Kasumi-1 (cell line): ENCODE data around the gene SPANXA2.
"Not testable (repeated sequence)": the region's sequence is repeated elsewhere in the genome, so short reads cannot be mapped to it uniquely, and the experiment has no call there.

ENCODE experiments used
- DNase-seq, 2 experiments: peaks; one replicate each; lab custom pipeline; 2025; lab: John Stamatoyannopoulos, UW

The SPANXA2 gene, protein sequence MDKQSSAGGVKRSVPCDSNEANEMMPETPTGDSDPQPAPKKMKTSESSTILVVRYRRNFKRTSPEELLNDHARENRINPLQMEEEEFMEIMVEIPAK

DNA sequence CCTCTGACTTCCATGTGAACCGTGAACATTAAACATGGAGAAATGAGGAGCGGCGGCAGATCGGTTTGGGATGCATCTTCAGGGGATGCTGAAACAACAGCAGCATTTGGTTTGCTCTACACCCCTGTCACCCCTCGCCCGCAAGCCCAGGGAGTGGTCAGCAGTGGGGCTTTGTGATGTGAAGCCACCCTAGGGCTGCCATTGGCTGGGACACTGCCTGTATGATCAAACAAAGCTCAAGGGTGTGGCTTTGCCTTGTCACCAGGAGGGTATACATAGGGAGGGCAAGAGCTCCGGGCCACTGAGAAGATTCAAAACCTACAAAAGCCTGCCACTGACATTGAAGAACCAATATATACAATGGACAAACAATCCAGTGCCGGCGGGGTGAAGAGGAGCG is at the start of gene SPANXA2:
SPANXA2 (plus strand) TSS at position 301 of the 400 bp plus-strand sequence; CDS start at position 361, 60 bp downstream.
- DNase-seq, result not testable (repeated sequence)

DNA sequence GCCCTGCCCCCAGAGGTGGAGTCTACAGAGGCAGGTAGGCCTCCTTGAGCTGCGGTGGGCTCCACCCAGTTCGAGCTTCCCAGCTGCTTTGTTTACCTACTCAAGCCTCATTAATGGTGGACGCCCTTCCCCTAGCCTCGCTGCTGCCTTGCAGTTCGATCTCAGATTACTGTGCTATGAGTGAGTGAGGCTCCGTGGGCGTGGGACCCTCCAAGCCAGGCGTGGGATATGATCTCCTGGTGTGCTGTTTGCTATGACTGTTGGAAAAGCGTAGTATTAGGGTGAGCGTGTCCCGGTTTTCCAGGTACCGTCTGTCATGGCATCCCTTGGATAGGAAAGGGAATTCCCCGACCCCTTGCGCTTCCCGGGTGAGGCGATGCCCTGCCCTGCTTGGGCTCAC is 47.0 kb upstream of the SPANXA2 start:
- not testable (repeated sequence) for DNase-seq

DNA sequence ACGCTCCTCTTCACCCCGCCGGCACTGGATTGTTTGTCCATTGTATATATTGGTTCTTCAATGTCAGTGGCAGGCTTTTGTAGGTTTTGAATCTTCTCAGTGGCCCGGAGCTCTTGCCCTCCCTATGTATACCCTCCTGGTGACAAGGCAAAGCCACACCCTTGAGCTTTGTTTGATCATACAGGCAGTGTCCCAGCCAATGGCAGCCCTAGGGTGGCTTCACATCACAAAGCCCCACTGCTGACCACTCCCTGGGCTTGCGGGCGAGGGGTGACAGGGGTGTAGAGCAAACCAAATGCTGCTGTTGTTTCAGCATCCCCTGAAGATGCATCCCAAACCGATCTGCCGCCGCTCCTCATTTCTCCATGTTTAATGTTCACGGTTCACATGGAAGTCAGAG is 4.9 kb upstream of the SPANXA2 start, which contains the start of gene SPANXA1:
SPANXA1 (minus strand) TSS at position 101 of the 400 bp plus-strand sequence; CDS start at position 41, 60 bp downstream.
- DNase-seq, result not testable (repeated sequence)

DNA sequence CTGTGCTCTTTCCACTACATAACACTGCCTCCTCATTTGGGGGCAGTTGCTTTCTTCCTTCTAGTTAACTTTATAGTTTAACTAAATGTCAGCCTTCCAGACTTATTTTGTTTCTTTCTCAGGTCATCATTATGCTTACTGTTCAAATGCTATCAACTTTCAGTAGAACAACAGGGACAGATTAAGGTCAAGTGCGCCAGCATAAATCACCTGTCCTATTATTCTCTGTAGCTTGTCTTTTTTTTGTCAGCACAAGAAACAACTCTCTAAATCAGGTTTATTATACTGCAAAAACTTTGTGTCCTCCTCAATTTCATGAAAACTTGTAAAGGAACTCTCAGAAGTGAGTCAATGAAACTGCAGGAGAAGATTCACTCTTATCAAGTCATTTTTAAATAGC is 19.6 kb downstream of the SPANXA2 start:
- no peak for DNase-seq

DNA sequence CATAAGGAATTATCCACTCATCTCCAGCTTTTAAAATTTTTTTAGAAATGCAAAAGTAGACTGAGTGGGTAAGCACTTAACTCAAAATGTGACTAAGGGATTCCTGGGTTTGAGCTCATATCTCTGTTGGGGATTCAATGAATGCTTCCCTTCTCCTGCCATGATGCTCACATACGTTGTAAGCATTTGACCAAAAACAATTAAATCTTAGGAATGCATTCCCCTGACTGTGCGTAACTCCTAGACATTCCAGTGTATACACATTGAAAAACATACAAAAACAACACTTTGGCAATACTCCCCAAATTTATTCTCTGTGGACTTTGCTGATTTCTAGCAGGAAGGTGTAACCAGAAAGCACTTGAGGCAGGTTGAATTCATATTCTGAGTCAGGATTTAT is 29.8 kb downstream of the SPANXA2 start:
- DNase-seq, result no peak

DNA sequence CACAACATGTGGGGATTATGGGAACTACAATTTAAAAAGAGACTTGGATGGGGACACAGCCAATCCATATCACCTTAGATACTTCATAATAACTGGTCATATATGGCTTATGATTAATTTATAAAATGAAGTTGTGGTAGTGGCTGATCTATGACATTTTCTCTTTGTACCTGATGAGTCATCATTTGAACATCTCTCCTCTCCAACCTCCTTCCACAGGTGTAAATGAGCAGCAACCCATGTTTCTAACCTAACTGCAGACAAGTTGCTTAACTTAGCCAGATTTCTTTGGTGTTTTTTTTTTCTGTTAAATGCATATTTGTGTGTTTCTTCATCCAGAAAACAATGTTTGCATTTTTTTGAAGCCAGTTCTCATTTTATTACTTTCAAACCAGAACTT is 42.6 kb downstream of the SPANXA2 start:
- no peak for DNase-seq

DNA sequence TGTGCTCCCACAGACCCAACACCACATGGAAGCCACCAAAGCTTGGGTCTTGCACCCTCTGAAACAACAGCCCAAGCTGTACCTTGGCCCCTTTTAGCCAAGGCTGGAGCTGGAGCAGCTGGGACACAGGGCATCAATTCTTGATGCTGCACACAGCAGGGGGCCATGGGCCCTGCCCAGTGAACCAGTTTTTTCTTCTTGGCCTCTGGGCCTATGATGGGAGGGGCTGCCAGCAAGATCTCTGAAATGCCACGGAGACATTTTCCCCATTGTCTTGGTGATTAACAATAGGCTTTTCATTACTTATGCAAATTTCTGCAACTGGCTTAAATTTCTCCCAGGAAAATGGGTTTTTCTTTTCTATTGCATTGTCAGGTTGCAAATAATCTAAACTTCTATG is 49.0 kb downstream of the SPANXA2 start:
- no peak for DNase-seq
